HG03097 (cell line): ENCODE measurements around the gene MINK1.

Experiments used
- ATAC-seq: cut with Tn5 transposase; IDR thresholded peaks from one replicate; pipeline ENCODE4 v1.9.1; 2021; ENCODE audit not compliant: unreplicated experiment, low FRiP score

MINK1 gene

DNA sequence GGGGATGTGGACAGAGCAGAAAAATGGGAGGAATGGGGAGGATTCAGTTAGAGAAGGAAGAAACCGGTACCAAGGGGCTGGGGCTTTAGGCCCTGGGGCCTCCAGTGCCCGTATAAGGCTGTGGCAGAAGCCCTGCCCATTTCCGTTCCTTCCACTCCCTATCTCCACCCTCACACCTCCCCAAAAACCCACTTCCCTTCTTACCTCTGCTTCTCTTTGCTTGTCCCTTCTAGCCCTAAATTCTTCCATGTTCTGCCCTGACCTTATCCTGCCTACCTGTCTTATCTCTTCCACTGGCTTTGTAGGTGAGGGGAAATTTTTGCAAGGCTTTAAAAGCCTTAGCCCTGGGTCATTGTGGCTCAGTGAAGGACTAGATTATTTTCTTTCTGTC, 111.0 kb downstream of the MINK1 start:
- ATAC-seq = no peak

DNA sequence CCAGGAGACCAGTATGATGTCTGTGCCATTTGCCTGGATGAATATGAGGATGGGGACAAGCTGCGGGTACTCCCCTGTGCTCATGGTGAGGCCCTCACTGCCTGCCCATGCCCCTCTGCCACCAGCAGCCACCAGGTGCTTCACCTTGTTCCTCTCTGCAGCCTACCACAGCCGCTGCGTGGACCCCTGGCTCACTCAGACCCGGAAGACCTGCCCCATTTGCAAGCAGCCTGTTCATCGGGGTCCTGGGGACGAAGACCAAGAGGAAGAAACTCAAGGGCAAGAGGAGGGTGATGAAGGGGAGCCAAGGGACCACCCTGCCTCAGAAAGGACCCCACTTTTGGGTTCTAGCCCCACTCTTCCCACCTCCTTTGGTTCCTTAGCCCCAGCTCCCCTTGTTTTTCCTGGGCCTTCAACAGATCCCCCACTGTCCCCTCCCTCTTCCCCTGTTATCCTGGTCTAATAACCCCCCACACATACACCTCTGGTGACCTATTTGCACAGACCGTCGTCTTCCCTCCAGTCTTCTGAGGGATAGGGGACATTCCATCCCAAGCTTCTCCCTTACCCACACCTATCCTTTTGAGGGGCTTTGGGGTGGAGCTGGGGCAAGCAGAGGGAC, 111.5 kb downstream of the MINK1 start:
- no peak for ATAC-seq

DNA sequence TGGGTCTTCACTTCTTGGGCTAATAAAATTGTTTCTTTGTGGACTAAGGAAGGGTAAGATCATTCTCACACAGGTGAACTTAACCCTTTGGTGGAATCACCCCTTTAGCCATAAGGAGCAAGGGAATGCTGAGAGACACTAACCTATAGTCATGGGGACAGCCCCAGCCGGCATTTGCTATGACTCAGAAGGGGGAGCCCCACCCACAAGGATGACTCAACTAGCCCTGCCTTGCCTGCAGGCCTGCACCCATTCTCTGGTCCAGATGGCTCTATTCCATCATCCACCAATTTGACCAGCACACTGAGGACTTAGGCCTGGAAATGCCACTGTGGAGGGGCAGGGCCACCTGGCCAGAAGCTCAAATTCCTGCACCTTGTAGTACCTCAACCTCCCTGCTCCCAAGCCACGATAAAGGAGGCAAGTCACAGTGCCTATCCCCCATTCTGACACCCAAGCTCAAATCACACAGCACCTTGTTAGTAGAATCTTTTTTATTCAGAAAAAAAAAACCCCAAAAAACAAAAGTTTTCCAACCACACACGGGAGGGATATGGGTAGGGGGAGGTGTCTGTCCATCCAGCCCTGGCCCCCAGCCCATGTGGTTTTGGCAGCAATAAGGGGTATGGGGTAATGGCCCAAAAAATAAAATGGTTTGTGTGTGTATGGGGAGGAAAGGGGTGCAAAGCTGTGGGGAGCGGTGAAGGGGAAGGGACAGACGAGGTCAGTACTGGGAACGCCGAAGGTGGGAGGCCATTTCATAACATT, 112.2 kb downstream of the MINK1 start:
- ATAC-seq = no peak

DNA sequence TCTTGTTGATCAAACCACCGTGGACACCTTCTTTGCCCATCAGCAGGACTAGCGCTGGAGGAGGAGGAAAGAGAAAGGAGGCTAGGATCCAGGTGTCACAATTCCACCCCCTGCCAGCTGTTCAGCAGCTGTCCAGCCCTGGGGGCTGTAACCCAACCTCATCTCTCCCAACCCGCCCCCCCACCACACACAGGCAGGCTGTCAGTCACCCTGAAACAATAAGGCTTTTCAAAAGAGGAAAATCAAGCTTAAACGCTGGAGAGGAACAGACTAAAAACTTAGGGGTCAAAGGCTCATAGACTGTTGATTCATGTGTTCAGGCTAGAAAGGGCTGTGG, 112.8 kb downstream of the MINK1 start:
- no peak for ATAC-seq

DNA sequence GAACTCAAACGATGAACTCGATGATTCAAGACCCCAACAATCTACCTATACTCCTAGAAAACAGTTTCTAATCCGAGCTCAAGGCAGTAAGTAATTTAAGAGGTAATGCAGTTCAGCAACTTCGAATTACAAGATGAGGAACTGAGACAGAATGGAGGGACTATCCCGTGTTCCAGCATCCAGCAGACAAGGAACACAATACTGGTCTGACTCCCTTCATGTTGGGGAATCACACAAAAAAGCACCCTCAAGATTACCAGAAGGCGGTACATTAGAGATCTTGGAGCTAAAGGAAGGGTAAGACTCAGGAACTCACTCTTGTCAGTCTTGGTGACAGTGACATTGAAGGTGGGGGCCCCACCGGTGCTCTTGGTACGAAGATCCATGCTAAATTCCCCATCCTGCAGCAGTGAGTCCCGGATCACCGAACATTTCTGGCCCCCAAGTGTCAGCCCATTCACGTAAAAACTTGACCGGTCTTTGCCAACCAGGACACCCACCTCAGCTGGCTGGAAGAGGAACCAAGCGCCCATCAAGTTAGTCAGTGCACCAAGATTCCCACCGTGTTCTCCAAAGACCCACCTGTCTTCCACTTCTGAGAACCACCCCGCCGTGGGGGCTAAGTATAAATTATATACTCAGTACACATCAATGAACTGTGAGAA, 113.3 kb downstream of the MINK1 start:
- ATAC-seq = no peak

DNA sequence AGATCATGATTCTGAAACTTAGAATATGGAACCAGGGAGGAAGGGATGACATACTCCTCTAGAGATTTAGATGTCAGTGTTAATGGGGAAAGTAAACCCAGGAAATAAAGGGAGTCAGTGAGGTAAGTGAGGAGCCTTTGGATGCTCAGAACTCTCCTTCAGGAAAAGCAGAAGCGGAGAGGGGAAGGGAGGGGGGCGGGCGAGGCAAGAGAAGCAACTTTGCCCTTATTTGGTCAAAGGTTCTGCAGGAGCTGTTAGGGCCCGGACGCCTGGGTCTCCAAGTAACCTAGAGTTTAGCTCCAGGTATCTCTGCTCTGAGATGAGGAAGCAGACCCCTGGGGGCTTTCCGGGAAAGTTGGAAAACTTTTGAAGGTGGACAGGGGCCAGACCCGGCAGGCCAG, 113.9 kb downstream of the MINK1 start:
- ATAC-seq = no peak
